Activated CD4-positive, alpha-beta T cell treated with anti-CD3 and anti-CD28 coated beads, Interleukin-2, amount 50 U/mL, for 48 hours (primary cell): ENCODE results near the gene GALNT7.
A peak's percentile ranks its signal among the peaks of the same experiment; 100 is the strongest.

Experiments used
- DNase-seq, 2 experiments: peaks; one replicate each; pipeline ENCODE4 v3.0.0-alpha.2; 2020

GALNT7 gene

GRCh38 chr4:173270312-173271027 lies 101.9 kb downstream of the GALNT7 start:
- DNase-seq = no peak

GRCh38 chr4:173272314-173272713 lies 103.7 kb downstream of the GALNT7 start:
- DNase-seq = no peak

GRCh38 chr4:173272996-173273395 lies 104.4 kb downstream of the GALNT7 start:
- no peak for DNase-seq

GRCh38 chr4:173273941-173274340 lies 105.3 kb downstream of the GALNT7 start:
- no peak for DNase-seq

- DNase-seq = no peak
Measured at GRCh38 chr4:173274744-173275143, 106.1 kb downstream of the GALNT7 start.

GRCh38 chr4:173275150-173275549 lies 106.5 kb downstream of the GALNT7 start:
- no peak for DNase-seq

- DNase-seq = no peak
Measured at GRCh38 chr4:173277340-173277739, 108.7 kb downstream of the GALNT7 start.

GRCh38 chr4:173280998-173281397 lies 112.4 kb downstream of the GALNT7 start:
- DNase-seq = no peak

GRCh38 chr4:173281406-173282255 lies 113.0 kb downstream of the GALNT7 start:
- DNase-seq = no peak

GRCh38 chr4:173282256-173282562 lies 113.6 kb downstream of the GALNT7 start:
- no peak for DNase-seq

- no peak for DNase-seq
Measured at GRCh38 chr4:173282626-173283025, 114.0 kb downstream of the GALNT7 start.

GRCh38 chr4:173284463-173284862 lies 115.9 kb downstream of the GALNT7 start:
- no peak for DNase-seq

GRCh38 chr4:173287486-173287885 lies 118.9 kb downstream of the GALNT7 start:
- no peak for DNase-seq

- peak; percentile 79 to 86 for DNase-seq
Measured at GRCh38 chr4:173288296-173288695, 119.7 kb downstream of the GALNT7 start.

- DNase-seq = no peak
Measured at GRCh38 chr4:173288698-173289352, 120.2 kb downstream of the GALNT7 start.

GRCh38 chr4:173289353-173289727 lies 120.7 kb downstream of the GALNT7 start:
- no peak for DNase-seq

GRCh38 chr4:173291899-173292298 lies 123.3 kb downstream of the GALNT7 start:
- DNase-seq = no peak

GRCh38 chr4:173293663-173294062 lies 125.1 kb downstream of the GALNT7 start:
- DNase-seq = no peak

GRCh38 chr4:173294444-173294843 lies 125.8 kb downstream of the GALNT7 start:
- no peak for DNase-seq

GRCh38 chr4:173301518-173302201 lies 133.0 kb downstream of the GALNT7 start:
- DNase-seq = no peak

GRCh38 chr4:173307778-173308177 lies 139.2 kb downstream of the GALNT7 start:
- no peak for DNase-seq

GRCh38 chr4:173311368-173311767 lies 142.8 kb downstream of the GALNT7 start:
- DNase-seq = no peak

- no peak for DNase-seq
Measured at GRCh38 chr4:173314715-173315114, 146.1 kb downstream of the GALNT7 start.
